ENCODE results near the gene CNTN2.

- TF ChIP-seq, protein P1, sequence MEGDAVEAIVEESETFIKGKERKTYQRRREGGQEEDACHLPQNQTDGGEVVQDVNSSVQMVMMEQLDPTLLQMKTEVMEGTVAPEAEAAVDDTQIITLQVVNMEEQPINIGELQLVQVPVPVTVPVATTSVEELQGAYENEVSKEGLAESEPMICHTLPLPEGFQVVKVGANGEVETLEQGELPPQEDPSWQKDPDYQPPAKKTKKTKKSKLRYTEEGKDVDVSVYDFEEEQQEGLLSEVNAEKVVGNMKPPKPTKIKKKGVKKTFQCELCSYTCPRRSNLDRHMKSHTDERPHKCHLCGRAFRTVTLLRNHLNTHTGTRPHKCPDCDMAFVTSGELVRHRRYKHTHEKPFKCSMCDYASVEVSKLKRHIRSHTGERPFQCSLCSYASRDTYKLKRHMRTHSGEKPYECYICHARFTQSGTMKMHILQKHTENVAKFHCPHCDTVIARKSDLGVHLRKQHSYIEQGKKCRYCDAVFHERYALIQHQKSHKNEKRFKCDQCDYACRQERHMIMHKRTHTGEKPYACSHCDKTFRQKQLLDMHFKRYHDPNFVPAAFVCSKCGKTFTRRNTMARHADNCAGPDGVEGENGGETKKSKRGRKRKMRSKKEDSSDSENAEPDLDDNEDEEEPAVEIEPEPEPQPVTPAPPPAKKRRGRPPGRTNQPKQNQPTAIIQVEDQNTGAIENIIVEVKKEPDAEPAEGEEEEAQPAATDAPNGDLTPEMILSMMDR (IDR thresholded peaks at IDR 0.05), result no peak
- TF ChIP-seq POLR2A (IDR thresholded peaks at IDR 0.05), result no peak
These were observed 66.7 kb downstream of the CNTN2 start for GRCh38 chr1:205109711-205110110.

Measured in ovary (tissue), 3 donors.